ENCODE measurements around the gene ATMIN. TPM values are rescaled to one million over a fixed set of nuclear protein-coding genes. Genes with fewer than 3 reads are reported as not detected.

The ATMIN gene
- total and polyA plus RNA-seq, 2 of the 13 experiments (the other 11 are each of a cell fraction or from before 2014, with no cell fraction given): 34.6 to 60.4 TPM

GRCh38 chr16:81035975-81036750 lies 521 bp downstream of the ATMIN start (continued):
- TF ChIP-seq ZNF784 (CRISPR knock-in tag; IDR thresholded peaks at IDR 0.05; ENCODE audit: borderline replicate concordance): peak; percentile 46; the same call in 1 of the 2 replicates
- TF ChIP-seq, protein P1, sequence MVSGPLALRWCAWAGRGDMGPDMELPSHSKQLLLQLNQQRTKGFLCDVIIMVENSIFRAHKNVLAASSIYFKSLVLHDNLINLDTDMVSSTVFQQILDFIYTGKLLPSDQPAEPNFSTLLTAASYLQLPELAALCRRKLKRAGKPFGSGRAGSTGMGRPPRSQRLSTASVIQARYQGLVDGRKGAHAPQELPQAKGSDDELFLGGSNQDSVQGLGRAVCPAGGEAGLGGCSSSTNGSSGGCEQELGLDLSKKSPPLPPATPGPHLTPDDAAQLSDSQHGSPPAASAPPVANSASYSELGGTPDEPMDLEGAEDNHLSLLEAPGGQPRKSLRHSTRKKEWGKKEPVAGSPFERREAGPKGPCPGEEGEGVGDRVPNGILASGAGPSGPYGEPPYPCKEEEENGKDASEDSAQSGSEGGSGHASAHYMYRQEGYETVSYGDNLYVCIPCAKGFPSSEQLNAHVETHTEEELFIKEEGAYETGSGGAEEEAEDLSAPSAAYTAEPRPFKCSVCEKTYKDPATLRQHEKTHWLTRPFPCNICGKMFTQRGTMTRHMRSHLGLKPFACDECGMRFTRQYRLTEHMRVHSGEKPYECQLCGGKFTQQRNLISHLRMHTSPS (CRISPR knock-in tag; IDR thresholded peaks at IDR 0.05; ENCODE audit: low read depth): no peak
- TF ChIP-seq, protein P2, sequence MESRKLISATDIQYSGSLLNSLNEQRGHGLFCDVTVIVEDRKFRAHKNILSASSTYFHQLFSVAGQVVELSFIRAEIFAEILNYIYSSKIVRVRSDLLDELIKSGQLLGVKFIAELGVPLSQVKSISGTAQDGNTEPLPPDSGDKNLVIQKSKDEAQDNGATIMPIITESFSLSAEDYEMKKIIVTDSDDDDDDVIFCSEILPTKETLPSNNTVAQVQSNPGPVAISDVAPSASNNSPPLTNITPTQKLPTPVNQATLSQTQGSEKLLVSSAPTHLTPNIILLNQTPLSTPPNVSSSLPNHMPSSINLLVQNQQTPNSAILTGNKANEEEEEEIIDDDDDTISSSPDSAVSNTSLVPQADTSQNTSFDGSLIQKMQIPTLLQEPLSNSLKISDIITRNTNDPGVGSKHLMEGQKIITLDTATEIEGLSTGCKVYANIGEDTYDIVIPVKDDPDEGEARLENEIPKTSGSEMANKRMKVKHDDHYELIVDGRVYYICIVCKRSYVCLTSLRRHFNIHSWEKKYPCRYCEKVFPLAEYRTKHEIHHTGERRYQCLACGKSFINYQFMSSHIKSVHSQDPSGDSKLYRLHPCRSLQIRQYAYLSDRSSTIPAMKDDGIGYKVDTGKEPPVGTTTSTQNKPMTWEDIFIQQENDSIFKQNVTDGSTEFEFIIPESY (CRISPR knock-in tag; IDR thresholded peaks at IDR 0.05): no peak
- 0 out of 2 replicates have a peak, but pooled peaks have one; percentile 11 for TF ChIP-seq GATAD1 (CRISPR knock-in tag; IDR thresholded peaks at IDR 0.05)
- 0 out of 2 replicates have a peak, but pooled peaks have one; percentile 57 for TF ChIP-seq NRL (CRISPR knock-in tag; IDR thresholded peaks at IDR 0.05; ENCODE audit: borderline replicate concordance)
- peak; percentile 52; the same call in 1 of the 2 replicates for TF ChIP-seq ZNF776 (CRISPR knock-in tag; IDR thresholded peaks at IDR 0.05)
- 0 out of 2 replicates have a peak, but pooled peaks have one; percentile 6 for TF ChIP-seq FOXA3 (CRISPR knock-in tag; IDR thresholded peaks at IDR 0.05)
- TF ChIP-seq FOXO1 (CRISPR knock-in tag; IDR thresholded peaks at IDR 0.05): no peak
- TF ChIP-seq, protein P3, sequence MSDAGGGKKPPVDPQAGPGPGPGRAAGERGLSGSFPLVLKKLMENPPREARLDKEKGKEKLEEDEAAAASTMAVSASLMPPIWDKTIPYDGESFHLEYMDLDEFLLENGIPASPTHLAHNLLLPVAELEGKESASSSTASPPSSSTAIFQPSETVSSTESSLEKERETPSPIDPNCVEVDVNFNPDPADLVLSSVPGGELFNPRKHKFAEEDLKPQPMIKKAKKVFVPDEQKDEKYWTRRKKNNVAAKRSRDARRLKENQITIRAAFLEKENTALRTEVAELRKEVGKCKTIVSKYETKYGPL (CRISPR knock-in tag; IDR thresholded peaks at IDR 0.05): peak; percentile 46; the same call in 1 of the 2 replicates
- TF ChIP-seq ZNF615 (CRISPR knock-in tag; IDR thresholded peaks at IDR 0.05; ENCODE audit: borderline replicate concordance): no peak
- TF ChIP-seq, protein P4, sequence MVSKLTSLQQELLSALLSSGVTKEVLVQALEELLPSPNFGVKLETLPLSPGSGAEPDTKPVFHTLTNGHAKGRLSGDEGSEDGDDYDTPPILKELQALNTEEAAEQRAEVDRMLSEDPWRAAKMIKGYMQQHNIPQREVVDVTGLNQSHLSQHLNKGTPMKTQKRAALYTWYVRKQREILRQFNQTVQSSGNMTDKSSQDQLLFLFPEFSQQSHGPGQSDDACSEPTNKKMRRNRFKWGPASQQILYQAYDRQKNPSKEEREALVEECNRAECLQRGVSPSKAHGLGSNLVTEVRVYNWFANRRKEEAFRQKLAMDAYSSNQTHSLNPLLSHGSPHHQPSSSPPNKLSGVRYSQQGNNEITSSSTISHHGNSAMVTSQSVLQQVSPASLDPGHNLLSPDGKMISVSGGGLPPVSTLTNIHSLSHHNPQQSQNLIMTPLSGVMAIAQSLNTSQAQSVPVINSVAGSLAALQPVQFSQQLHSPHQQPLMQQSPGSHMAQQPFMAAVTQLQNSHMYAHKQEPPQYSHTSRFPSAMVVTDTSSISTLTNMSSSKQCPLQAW (CRISPR knock-in tag; IDR thresholded peaks at IDR 0.05): peak; percentile 37; the same call in 1 of the 2 replicates
- no peak for TF ChIP-seq TEAD3 (CRISPR knock-in tag; optimal IDR thresholded peaks at IDR 0.05; ENCODE audit: borderline replicate concordance)
- TF ChIP-seq ZNF614 (CRISPR knock-in tag; IDR thresholded peaks at IDR 0.05; ENCODE audit: borderline replicate concordance): 0 out of 2 replicates have a peak, but pooled peaks have one; percentile 43
- TF ChIP-seq, protein P5, sequence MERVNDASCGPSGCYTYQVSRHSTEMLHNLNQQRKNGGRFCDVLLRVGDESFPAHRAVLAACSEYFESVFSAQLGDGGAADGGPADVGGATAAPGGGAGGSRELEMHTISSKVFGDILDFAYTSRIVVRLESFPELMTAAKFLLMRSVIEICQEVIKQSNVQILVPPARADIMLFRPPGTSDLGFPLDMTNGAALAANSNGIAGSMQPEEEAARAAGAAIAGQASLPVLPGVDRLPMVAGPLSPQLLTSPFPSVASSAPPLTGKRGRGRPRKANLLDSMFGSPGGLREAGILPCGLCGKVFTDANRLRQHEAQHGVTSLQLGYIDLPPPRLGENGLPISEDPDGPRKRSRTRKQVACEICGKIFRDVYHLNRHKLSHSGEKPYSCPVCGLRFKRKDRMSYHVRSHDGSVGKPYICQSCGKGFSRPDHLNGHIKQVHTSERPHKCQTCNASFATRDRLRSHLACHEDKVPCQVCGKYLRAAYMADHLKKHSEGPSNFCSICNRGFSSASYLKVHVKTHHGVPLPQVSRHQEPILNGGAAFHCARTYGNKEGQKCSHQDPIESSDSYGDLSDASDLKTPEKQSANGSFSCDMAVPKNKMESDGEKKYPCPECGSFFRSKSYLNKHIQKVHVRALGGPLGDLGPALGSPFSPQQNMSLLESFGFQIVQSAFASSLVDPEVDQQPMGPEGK (CRISPR knock-in tag; IDR thresholded peaks at IDR 0.05): 0 out of 2 replicates have a peak, but pooled peaks have one; percentile 41
- 0 out of 2 replicates have a peak, but pooled peaks have one; percentile 5 for TF ChIP-seq GLI4 (CRISPR knock-in tag; IDR thresholded peaks at IDR 0.05; ENCODE audit: borderline replicate concordance)
- peak; percentile 50; the same call in 1 of the 2 replicates for TF ChIP-seq NFKB2 (CRISPR knock-in tag; IDR thresholded peaks at IDR 0.05; ENCODE audit: borderline replicate concordance)
- TF ChIP-seq BATF2 (CRISPR knock-in tag; IDR thresholded peaks at IDR 0.05): no peak
